Measurements from ENCODE around the gene ADGRG7. TPM values are rescaled to one million over a fixed set of nuclear protein-coding genes. Genes with fewer than 3 reads are reported as not detected.

The ADGRG7 gene
- total and polyA plus RNA-seq, 9 of the 15 experiments (the other 6 are each of a cell fraction or from before 2014, with no cell fraction given): 0.03 TPM; not detected in 7

- H3K27ac ChIP-seq (ENCODE audit: extremely low read depth, low read depth, low read length): peak overlapping the region; percentile 92
- no peaks in the 10 kb centered on the region; the same call in 1 of the 2 replicates for H4K20me1 ChIP-seq (replicated peaks; ENCODE audit: control insufficient read depth, insufficient read depth, low read length)
- peak overlapping the region; percentile 93 to 95 for H3K9ac ChIP-seq (ENCODE audit: insufficient read depth in 1 of 2, low read depth in 2 of 2, low read length in 2 of 2)
- in situ Hi-C loops (cut with MboI) (no loop called here), intact Hi-C loops (cut with micrococcal nuclease) (loop anchor here (5.0 to 10.0 kb wide), 4 partner anchors 43 to 305 kb away; partner anchors contain the start of genes LNP1 and TOMM70)
- H3K4me3 ChIP-seq: peak overlapping the region; percentile 83
- H3K9me1 ChIP-seq (ENCODE audit: control insufficient read depth, insufficient read depth, low read length): peaks cover 4% of the 10 kb centered on the region
- WGBS (ENCODE audit: insufficient coverage, low coverage, missing lambda C conversion rate): 6% methylated on average over 4 of the region's 23 CpGs
- DNase-seq (ENCODE audit: extremely low read depth in 1 of 4, low spot score in 3 of 4) (peak; percentile 58 to 75 (median 66)), ATAC-seq (peak; percentile 55), FAIRE-seq (peak; percentile 35)
- TF ChIP-seq IRF9 (tag; IDR thresholded peaks at IDR 0.05) (no peak), PRPF4 (IDR thresholded peaks at IDR 0.05; ENCODE audit: insufficient read depth, low read depth, low read length, poor library complexity, severe bottlenecking) (peak; percentile 63), SIN3A (IDR thresholded peaks at IDR 0.05; ENCODE audit: borderline replicate concordance in 2 of 2, control insufficient read depth in 1 of 2, low read depth in 2 of 2, low read length in 2 of 2) (0 out of 4 replicates have a peak, but pooled peaks of 1 of the 2 experiments have one; percentile 40), PCBP1 (IDR thresholded peaks at IDR 0.05; ENCODE audit: low read depth, low read length, poor library complexity, severe bottlenecking) (peak; percentile 82), ZNF12 (CRISPR knock-in tag; IDR thresholded peaks at IDR 0.05) (no peak), VEZF1 (CRISPR knock-in tag; IDR thresholded peaks at IDR 0.05) (peak; percentile 59), CTCF (IDR thresholded peaks at IDR 0.05 in 2 of 3, conservative IDR thresholded peaks at IDR 0.05 in 1 of 3; ENCODE audit: insufficient read depth in 2 of 3, low read depth in 1 of 3, low read length in 3 of 3) (peak in 2 of 3 experiments; percentile 22 to 32; a peak in 2 of 6 replicates), ZBTB7A (IDR thresholded peaks at IDR 0.05; ENCODE audit: borderline replicate concordance, control insufficient read depth, low read depth, low read length) (peak; percentile 77; the same call in 1 of the 2 replicates), HBP1 (CRISPR knock-in tag; IDR thresholded peaks at IDR 0.05) (no peak), NR3C1 (CRISPR knock-in tag; IDR thresholded peaks at IDR 0.05) (no peak)
- peaks cover 4 to 19% of the 10 kb centered on the region in 2 experiments; a peak in 3 of 5 replicates for H3K4me1 ChIP-seq (replicated peaks in 1 of 2; ENCODE audit: control insufficient read depth in 2 of 2, insufficient read depth in 2 of 2, low read length in 2 of 2)
- ChIA-PET POLR2A (interaction anchor here (0.5 to 2.3 kb wide), 6 partner anchors 15 to 366 kb away, joined by 3 to 29 read pairs (median 4); no protein-coding TSS in a partner anchor), CTCF (ENCODE audit: low intra/inter-chr PET ratio) (interaction anchor here (0.7 kb wide), 1 partner anchor 247 kb away, joined by 5 read pairs; no protein-coding TSS in a partner anchor)
- no peak overlapping the region for H2AFZ ChIP-seq (ENCODE audit: low read depth, low read length)
- H3K36me3 ChIP-seq (ENCODE audit: control insufficient read depth, insufficient read depth, low read length): peaks cover 38% of the 10 kb centered on the region
- H3K4me2 ChIP-seq (ENCODE audit: insufficient read depth, low read length): peak overlapping the region; percentile 93
- no peaks in the 10 kb centered on the region; the same call in 1 of the 2 replicates for H3K9me3 ChIP-seq (replicated peaks; ENCODE audit: control insufficient read depth, insufficient read depth, low read depth, low read length)
- H3K79me2 ChIP-seq (ENCODE audit: control insufficient read depth, insufficient read depth, low read length): peaks cover 51% of the 10 kb centered on the region
- no TSS peak for BruUV-seq (replicated peaks)
- H3K27me3 ChIP-seq (ENCODE audit: control insufficient read depth in 2 of 2, insufficient read depth in 2 of 2, low read length in 2 of 2): no peaks in the 10 kb centered on the region
Observed at GRCh38 chr3:100709842-100710260, 100.5 kb downstream of the ADGRG7 start.
